Naive thymus-derived CD4-positive, alpha-beta T cell (primary cell): ENCODE measurements around the gene SIRT7. TPM values are rescaled to one million over a fixed set of nuclear protein-coding genes. Genes with fewer than 3 reads are reported as not detected.

Experiments used
- ATAC-seq: fragments of 150-1000 bp; cut with Tn5 transposase; 2 replicates; pipeline ENCODE4 v1.10.0; 2021; ENCODE audit warnings: mild to moderate bottlenecking, moderate library complexity
- CTCF ChIA-PET: fragments of 350-600 bp; sonication (Branson Sonifier 250); formaldehyde crosslinking; loops from one replicate; lab custom pipeline; 2021; ENCODE audit warnings: antibody characterized with exemption; lab: Charles Lee
- POLR2A ChIA-PET: fragments of 350-600 bp; sonication (Branson Sonifier 250); formaldehyde crosslinking; loops from one replicate; lab custom pipeline; 2021; ENCODE audit warnings: antibody characterized with exemption, inconsistent platforms; lab: Charles Lee
- DNase-seq, 9 donors: peaks; one replicate each; pipeline versions ENCODE4 v3.0.0 to v3.0.0-alpha.2; 2020 to 2022; ENCODE audit warnings: mixed read lengths in 1 of 9
- H3K27ac ChIP-seq: one replicate; pipeline ENCODE4 v1.7.0; 2013; ENCODE audit warnings: mild to moderate bottlenecking, low read depth, low read length, moderate library complexity
- H3K27me3 ChIP-seq, 2 donors: one replicate each; pipeline ENCODE4 v1.7.0; 2013; ENCODE audit warnings: low read length in 2 of 2, mild to moderate bottlenecking in 2 of 2, moderate library complexity in 2 of 2; ENCODE audit not compliant: control insufficient read depth in 2 of 2, insufficient read depth in 2 of 2
- H3K36me3 ChIP-seq, 3 experiments: 1 replicate in 2 of 3; 2 replicates in 1 of 3; pipeline ENCODE4 v1.7.0; 2013; ENCODE audit warnings: low read length in 3 of 3, mild to moderate bottlenecking in 3 of 3, moderate library complexity in 1 of 3; ENCODE audit not compliant: insufficient read depth in 3 of 3, control insufficient read depth in 2 of 3
- H3K4me1 ChIP-seq, 2 donors: one replicate each; pipeline ENCODE4 v1.7.0; 2013; ENCODE audit warnings: low read length in 2 of 2, mild to moderate bottlenecking in 2 of 2, moderate library complexity in 1 of 2; ENCODE audit not compliant: control insufficient read depth in 2 of 2, insufficient read depth in 2 of 2
- H3K4me3 ChIP-seq: 2 replicates; pipeline ENCODE4 v1.7.0; 2013; ENCODE audit warnings: mild to moderate bottlenecking, low read length
- H3K9me3 ChIP-seq, 3 experiments: 1 replicate in 2 of 3; 2 replicates in 1 of 3; pipeline ENCODE4 v1.7.0; 2013; ENCODE audit warnings: low read length in 3 of 3; ENCODE audit not compliant: control insufficient read depth in 2 of 3
- H3K27ac Mint-ChIP-seq, 9 donors: one replicate each; pipeline ENCODE4 v1.8.0; 2020 to 2022; ENCODE audit warnings: mixed read lengths in 9 of 9, mild to moderate bottlenecking in 8 of 9, moderate library complexity in 5 of 9, inconsistent platforms in 2 of 9
- H3K27me3 Mint-ChIP-seq, 5 donors: one replicate each; pipeline ENCODE4 v1.8.0; 2021 to 2022; ENCODE audit warnings: mixed read lengths in 5 of 5, mild to moderate bottlenecking in 1 of 5
- H3K36me3 Mint-ChIP-seq, 5 donors: one replicate each; pipeline ENCODE4 v1.8.0; 2020 to 2022; ENCODE audit warnings: mixed read lengths in 5 of 5, mild to moderate bottlenecking in 3 of 5, inconsistent platforms in 1 of 5
- H3K4me1 Mint-ChIP-seq, 7 donors: one replicate each; pipeline ENCODE4 v1.8.0; 2020 to 2022; ENCODE audit warnings: mixed read lengths in 7 of 7, mild to moderate bottlenecking in 3 of 7, inconsistent platforms in 1 of 7
- H3K4me3 Mint-ChIP-seq, 10 donors: one replicate each; pipeline ENCODE4 v1.8.0; 2020 to 2022; ENCODE audit warnings: mild to moderate bottlenecking in 10 of 10, mixed read lengths in 10 of 10, moderate library complexity in 6 of 10, inconsistent platforms in 2 of 10
- H3K9me3 Mint-ChIP-seq, 11 donors: one replicate each; pipeline ENCODE4 v1.8.0; 2020 to 2022; ENCODE audit warnings: mixed read lengths in 11 of 11, mild to moderate bottlenecking in 4 of 11, inconsistent platforms in 1 of 11, moderate library complexity in 1 of 11
- intact Hi-C, 2 donors: fragments of 100-400 bp; cut with micrococcal nuclease; formaldehyde crosslinking; loops; one replicate each; pipeline ENCODE4 v1.15.1; 2023
- polyA plus RNA-seq, 2 donors: library from polyadenylated mRNA; unstranded; fragments of 300-500 nt; fragmentation: Illumina TruSeq; gene quantifications; one replicate each; pipeline ENCODE4 v1.2.3, GENCODE V29; 2021
- total RNA-seq, 6 experiments: library from RNA in 5 of 6; stranded (reverse) in 5 of 6; gene quantifications; 1 replicate in 5 of 6; 2 replicates in 1 of 6; pipeline ENCODE4 v1.2.3 and lab custom pipeline; 2021 to 2026

SIRT7 gene
- total and polyA plus RNA-seq, 7 experiments from 2014 or later: 21.6 to 81.4 (median 56.8) TPM

GRCh38 chr17:81912441-81913309 lies 5.3 kb downstream of the SIRT7 start:
- Histone ChIP-seq H3K27ac (no peak overlapping the region), H3K36me3 (peaks cover 12 to 50% (median 18%) of the 10 kb centered on the region in 3 experiments), H3K4me1 (peaks cover 17 to 22% of the 10 kb centered on the region in 2 donors), H3K27me3 (no peaks in the 10 kb centered on the region), H3K9me3 (no peaks in the 10 kb centered on the region), H3K4me3 (no peak overlapping the region)
- peak overlapping the region in 7 of 10 donors; percentile 25 to 79 (median 47) for H3K4me3 Mint-ChIP-seq
- ChIA-PET POLR2A (interaction anchor here (0.6 to 3.5 kb wide), 3 partner anchors 14 to 19 kb away, joined by 3 to 23 read pairs (median 3); partner anchors contain the start of gene MAFG), CTCF (no interaction called here)
- peaks cover 14 to 44% (median 24%) of the 10 kb centered on the region in 7 donors for H3K4me1 Mint-ChIP-seq
- H3K27me3 Mint-ChIP-seq: no peaks in the 10 kb centered on the region
- no peak for DNase-seq
- peaks cover 0 to 2% (median 0%) of the 10 kb centered on the region in 11 donors for H3K9me3 Mint-ChIP-seq
- H3K27ac Mint-ChIP-seq: peak overlapping the region in 4 of 9 donors; percentile 36 to 78 (median 46)
- peaks cover 0 to 22% (median 4%) of the 10 kb centered on the region in 5 donors for H3K36me3 Mint-ChIP-seq
- intact Hi-C loops: loop anchor here (5.0 kb wide), 3 partner anchors 50 to 545 kb away; partner anchors contain the start of genes CENPX (in 1 of the 2), LRRC45 (in 1 of the 2), NARF (in 1 of the 2) and P4HB (in 1 of the 2)
- ATAC-seq: no peak

DNA sequence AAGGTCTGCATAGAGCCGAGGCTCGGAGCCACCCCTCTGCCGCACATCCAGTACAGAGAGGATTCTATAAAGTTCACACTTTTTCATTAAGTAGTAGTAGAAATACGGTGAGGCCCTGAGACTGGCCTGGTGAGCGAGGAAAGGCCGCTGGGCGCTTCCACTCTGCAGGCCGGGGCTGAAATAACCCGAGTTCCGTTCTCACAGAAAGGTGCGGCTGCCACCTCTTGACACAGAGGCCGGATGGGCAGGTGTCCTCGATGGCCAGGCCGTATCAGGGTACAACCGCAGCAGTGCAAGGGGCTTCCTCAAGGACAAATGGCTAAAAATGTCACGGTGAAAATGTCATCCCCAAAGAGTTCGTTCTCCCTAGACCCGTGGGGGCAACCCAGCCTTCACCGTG lies 6.0 kb downstream of the SIRT7 start:
- H3K36me3 ChIP-seq: peaks cover 12 to 58% (median 18%) of the 10 kb centered on the region in 3 experiments
- H3K4me1 ChIP-seq: peaks cover 13 to 17% of the 10 kb centered on the region in 2 donors
- Mint-ChIP-seq H3K4me1 (peaks cover 10 to 38% (median 20%) of the 10 kb centered on the region in 7 donors), H3K36me3 (peaks cover 0 to 22% (median 4%) of the 10 kb centered on the region in 5 donors), H3K27ac (peak overlapping the region in 4 of 9 donors; percentile 17 to 78 (median 41)), H3K9me3 (no peaks in the 10 kb centered on the region), H3K27me3 (no peaks in the 10 kb centered on the region), H3K4me3 (peak overlapping the region in 8 of 10 donors; percentile 44 to 79 (median 68))
- no peak overlapping the region for H3K4me3 ChIP-seq
- H3K27ac ChIP-seq: peak overlapping the region; percentile 55
- H3K9me3 ChIP-seq: no peaks in the 10 kb centered on the region
- DNase-seq (no peak), ATAC-seq (no peak)
- intact Hi-C loops: loop anchor here (1.0 to 5.0 kb wide), 8 partner anchors 15 to 545 kb away; partner anchors contain the start of genes ALYREF (in 2 of the 2), ANAPC11 (in 2 of the 2), MAFG (in 2 of the 2) and P4HB (in 2 of the 2)
- POLR2A ChIA-PET: interaction anchor here (0.6 to 3.5 kb wide), 2 partner anchors 15 to 18 kb away, joined by 3 to 23 read pairs; partner anchors contain the start of gene MAFG
- no peaks in the 10 kb centered on the region for H3K27me3 ChIP-seq
- CTCF ChIA-PET: no interaction called here

GRCh38 chr17:81911277-81911961 lies 6.6 kb downstream of the SIRT7 start, which contains the start of gene PCYT2:
PCYT2 (minus strand) TSS chr17:81911399; CDS start chr17:81911355, 44 bp downstream.
- POLR2A ChIA-PET: interaction anchor here (0.7 to 3.5 kb wide), 4 partner anchors 9 to 226 kb away, joined by 3 to 23 read pairs (median 6); partner anchors contain the start of gene MAFG
- H3K27me3 ChIP-seq: no peaks in the 10 kb centered on the region

DNA sequence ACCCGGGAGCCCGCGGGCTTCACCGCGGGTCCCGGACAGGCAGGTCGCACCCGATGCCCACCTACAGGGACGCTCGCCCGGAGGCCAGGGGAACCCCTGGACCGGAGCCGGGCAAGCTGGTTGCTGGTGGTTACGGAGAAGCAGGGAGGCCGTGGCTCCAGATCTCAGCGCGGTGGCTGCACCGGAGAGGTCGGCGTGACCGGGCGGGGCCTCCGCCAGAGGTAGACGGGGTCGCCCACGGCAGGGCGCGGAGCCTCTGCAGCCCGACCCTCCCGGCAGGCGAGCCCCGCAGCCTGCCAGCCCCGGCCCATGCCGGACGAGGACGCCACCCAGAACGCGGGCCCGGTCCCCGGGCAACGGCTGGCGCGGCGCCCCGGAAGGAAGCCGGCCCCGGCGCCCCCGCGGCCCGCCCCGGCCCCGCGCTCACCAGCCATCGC lies 7.1 kb downstream of the SIRT7 start:
- CTCF ChIA-PET: no interaction called here
- intact Hi-C loops: loop anchor here (1.0 to 5.0 kb wide), 8 partner anchors 16 to 546 kb away; partner anchors contain the start of genes ALYREF (in 2 of the 2), ANAPC11 (in 2 of the 2), MAFG (in 2 of the 2) and P4HB (in 2 of the 2)
- H3K27me3 ChIP-seq: no peaks in the 10 kb centered on the region
- DNase-seq: peak in 1 of 9 donors; percentile 29
- Mint-ChIP-seq H3K9me3 (no peaks in the 10 kb centered on the region), H3K27me3 (no peaks in the 10 kb centered on the region), H3K4me1 (peaks cover 2 to 27% (median 11%) of the 10 kb centered on the region in 7 donors), H3K27ac (no peak overlapping the region), H3K4me3 (peak overlapping the region; percentile 72 to 92 (median 86)), H3K36me3 (peaks cover 0 to 21% (median 4%) of the 10 kb centered on the region in 5 donors)
- H3K4me3 ChIP-seq: peak overlapping the region; percentile 70
- ATAC-seq: no peak
- no peaks in the 10 kb centered on the region for H3K9me3 ChIP-seq
- POLR2A ChIA-PET: interaction anchor here (0.6 to 1.4 kb wide), 5 partner anchors 8 to 225 kb away, joined by 3 to 7 read pairs (median 4); no protein-coding TSS in a partner anchor
- H3K4me1 ChIP-seq: peaks cover 7 to 8% of the 10 kb centered on the region in 2 donors
- peaks cover 12 to 67% (median 18%) of the 10 kb centered on the region in 3 experiments for H3K36me3 ChIP-seq
- H3K27ac ChIP-seq: peak overlapping the region; percentile 68

More at GRCh38 chr17:81911277-81911961, 6.6 kb downstream of the SIRT7 start, which contains the start of gene PCYT2:
- peak; percentile 97 for ATAC-seq
- Histone ChIP-seq H3K4me1 (peaks cover 8 to 12% of the 10 kb centered on the region in 2 donors), H3K4me3 (peak within 1 kb of the TSS; percentile 70), H3K27ac (peak within 1 kb of the TSS; percentile 68), H3K36me3 (peaks cover 12 to 63% (median 18%) of the 10 kb centered on the region in 3 experiments), H3K9me3 (no peaks in the 10 kb centered on the region)
- no peaks in the 10 kb centered on the region for H3K9me3 Mint-ChIP-seq
- intact Hi-C loops: loop anchor here (1.0 to 5.0 kb wide), 8 partner anchors 15 to 546 kb away; partner anchors contain the start of genes ALYREF (in 2 of the 2), ANAPC11 (in 2 of the 2), MAFG (in 2 of the 2) and P4HB (in 2 of the 2)
- peak; percentile 84 to 95 (median 92) for DNase-seq
- CTCF ChIA-PET: no interaction called here
- H3K36me3 Mint-ChIP-seq: peaks cover 0 to 22% (median 4%) of the 10 kb centered on the region in 5 donors
- H3K27me3 Mint-ChIP-seq: no peaks in the 10 kb centered on the region
- peak within 1 kb of the TSS in 6 of 9 donors; percentile 33 to 85 (median 54) for H3K27ac Mint-ChIP-seq
- peaks cover 6 to 33% (median 16%) of the 10 kb centered on the region in 7 donors for H3K4me1 Mint-ChIP-seq
- H3K4me3 Mint-ChIP-seq: peak within 1 kb of the TSS; percentile 72 to 92 (median 86)

DNA sequence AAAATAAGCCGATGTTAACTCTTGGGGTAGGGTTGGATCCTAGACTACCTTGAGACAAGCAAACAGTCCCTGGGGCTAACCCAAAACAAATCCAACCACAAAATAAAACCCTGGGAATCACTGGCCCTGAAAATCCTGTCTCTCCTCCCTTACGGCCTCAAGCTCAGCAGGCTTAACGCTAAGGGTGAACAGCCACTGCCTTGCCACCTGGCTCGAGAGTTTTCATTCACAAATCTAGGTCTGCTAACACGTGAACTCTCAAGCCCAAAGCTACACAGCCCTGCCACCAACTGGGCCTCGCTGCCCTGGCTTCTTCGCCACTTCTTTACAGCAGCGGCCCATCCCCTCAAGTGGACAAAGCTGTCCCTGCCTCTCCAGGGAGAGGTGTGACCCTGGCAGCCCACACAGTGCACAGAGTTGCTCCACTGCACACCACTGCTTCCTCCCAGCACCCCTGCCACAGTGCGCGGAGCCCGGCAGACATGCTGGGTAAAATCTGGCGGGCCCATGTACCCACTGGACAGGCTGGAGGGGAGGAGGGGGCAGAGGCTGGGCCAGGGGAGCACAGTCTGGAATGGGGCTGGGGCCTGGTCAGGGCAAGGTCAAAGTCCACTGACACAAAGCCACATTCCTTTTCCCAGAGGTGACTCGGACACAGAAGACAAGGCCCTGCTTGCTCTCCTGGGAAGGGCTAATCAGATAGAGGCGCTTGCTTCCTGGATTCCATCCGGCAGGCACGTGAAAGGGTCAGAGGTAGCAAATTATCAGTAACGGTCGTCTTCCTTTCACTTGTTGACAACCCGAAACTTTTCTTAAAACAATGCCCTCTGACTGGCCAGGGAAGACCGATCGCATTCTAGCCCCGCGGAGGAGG lies 7.8 kb downstream of the SIRT7 start:
- peaks cover 12 to 67% (median 18%) of the 10 kb centered on the region in 3 experiments for H3K36me3 ChIP-seq
- peak overlapping the region; percentile 68 for H3K27ac ChIP-seq
- intact Hi-C loops: loop anchor here (2.0 to 5.0 kb wide), 4 partner anchors 17 to 547 kb away; partner anchors contain the start of genes MAFG (in 2 of the 2), CENPX (in 1 of the 2), LRRC45 (in 1 of the 2) and NARF (in 1 of the 2)

More for the DNA sequence above, 7.8 kb downstream of the SIRT7 start:
- no peak for DNase-seq
- no peaks in the 10 kb centered on the region for H3K27me3 ChIP-seq
- Mint-ChIP-seq H3K9me3 (no peaks in the 10 kb centered on the region), H3K4me3 (peak overlapping the region; percentile 72 to 92 (median 86)), H3K4me1 (peaks cover 0 to 22% (median 8%) of the 10 kb centered on the region in 7 donors), H3K27me3 (no peaks in the 10 kb centered on the region), H3K36me3 (peaks cover 0 to 18% (median 4%) of the 10 kb centered on the region in 5 donors), H3K27ac (peak overlapping the region in 6 of 9 donors; percentile 31 to 85 (median 54))
- peaks cover 7 to 8% of the 10 kb centered on the region in 2 donors for H3K4me1 ChIP-seq
- ATAC-seq: no peak
- POLR2A ChIA-PET: interaction anchor here (0.6 to 1.4 kb wide), 5 partner anchors 8 to 40 kb away, joined by 3 to 7 read pairs (median 4); no protein-coding TSS in a partner anchor
- CTCF ChIA-PET: no interaction called here
- peak overlapping the region; percentile 70 for H3K4me3 ChIP-seq
- no peaks in the 10 kb centered on the region for H3K9me3 ChIP-seq
